Osteocyte (in vitro differentiated cells): ENCODE results near the gene ARID5A. TPM values are rescaled to one million over a fixed set of nuclear protein-coding genes. Genes with fewer than 3 reads are reported as not detected.
"Not testable (repeated sequence)": the region's sequence is repeated elsewhere in the genome, so short reads cannot be mapped to it uniquely, and the experiment has no call there.

Source experiments
- DNase-seq: peaks from one replicate; pipeline ENCODE4 v3.0.0; 2021; ENCODE audit warnings: mixed read lengths; ENCODE audit not compliant: unreplicated experiment; ENCODE audit errors: extremely low spot score
- H3K27ac Mint-ChIP-seq: one replicate; pipeline ENCODE4 v1.8.0; 2021; ENCODE audit warnings: mild to moderate bottlenecking, mixed read lengths; ENCODE audit not compliant: unreplicated experiment
- H3K27me3 Mint-ChIP-seq: one replicate; pipeline ENCODE4 v1.8.0; 2021; ENCODE audit warnings: mixed read lengths; ENCODE audit not compliant: unreplicated experiment
- H3K36me3 Mint-ChIP-seq: one replicate; pipeline ENCODE4 v1.8.0; 2021; ENCODE audit warnings: mixed read lengths; ENCODE audit not compliant: unreplicated experiment
- H3K4me1 Mint-ChIP-seq: one replicate; pipeline ENCODE4 v1.8.0; 2021; ENCODE audit warnings: mixed read lengths; ENCODE audit not compliant: unreplicated experiment
- H3K4me3 Mint-ChIP-seq: one replicate; pipeline ENCODE4 v1.8.0; 2021; ENCODE audit warnings: mild to moderate bottlenecking, moderate library complexity, mixed read lengths; ENCODE audit not compliant: unreplicated experiment
- H3K9me3 Mint-ChIP-seq: one replicate; pipeline ENCODE4 v1.8.0; 2021; ENCODE audit warnings: mixed read lengths; ENCODE audit not compliant: unreplicated experiment
- CTCF ChIP-seq: fragments of 200-600 bp; sonication (generic); IDR thresholded peaks from 2 replicates; pipeline ENCODE4 v1.5.0; 2021; ENCODE audit warnings: antibody characterized with exemption, mild to moderate bottlenecking, moderate library complexity
- total RNA-seq: library from RNA; stranded (reverse); gene quantifications from 2 replicates; pipeline ENCODE4 v1.2.1, GENCODE V29; 2021

ARID5A gene
- total RNA-seq, 1 donor from 2014 or later = 25.9 TPM

- DNase-seq = no peak
- Mint-ChIP-seq H3K4me3 (no peak overlapping the region), H3K9me3 (no peaks in the 10 kb centered on the region), H3K4me1 (peaks cover 18% of the 10 kb centered on the region), H3K27ac (no peak overlapping the region), H3K27me3 (no peaks in the 10 kb centered on the region), H3K36me3 (peaks cover 13% of the 10 kb centered on the region)
- no peak for TF ChIP-seq CTCF
Observed at GRCh38 chr2:96550787-96551604, 14.4 kb downstream of the ARID5A start.

GRCh38 chr2:96551605-96552314, 15.2 kb downstream of the ARID5A start:
- Mint-ChIP-seq H3K27ac (no peak overlapping the region), H3K36me3 (peaks cover 13% of the 10 kb centered on the region), H3K27me3 (no peaks in the 10 kb centered on the region), H3K9me3 (no peaks in the 10 kb centered on the region), H3K4me3 (no peak overlapping the region), H3K4me1 (peaks cover 20% of the 10 kb centered on the region)
- no peak for TF ChIP-seq CTCF
- DNase-seq = no peak

- H3K9me3 Mint-ChIP-seq = no peaks in the 10 kb centered on the region
- DNase-seq = no peak
- no peaks in the 10 kb centered on the region for H3K27me3 Mint-ChIP-seq
- H3K4me3 Mint-ChIP-seq = no peak overlapping the region
- H3K27ac Mint-ChIP-seq = no peak overlapping the region
- H3K36me3 Mint-ChIP-seq = peaks cover 9% of the 10 kb centered on the region
- H3K4me1 Mint-ChIP-seq = peaks cover 16% of the 10 kb centered on the region
- TF ChIP-seq CTCF = no peak
Observed at GRCh38 chr2:96552315-96553175, 16.0 kb downstream of the ARID5A start.

GRCh38 chr2:96553176-96553956, 16.8 kb downstream of the ARID5A start:
- no peak overlapping the region for H3K27ac Mint-ChIP-seq
- no peak for DNase-seq
- H3K9me3 Mint-ChIP-seq = no peaks in the 10 kb centered on the region
- H3K27me3 Mint-ChIP-seq = no peaks in the 10 kb centered on the region
- peaks cover 8% of the 10 kb centered on the region for H3K4me1 Mint-ChIP-seq
- peaks cover 5% of the 10 kb centered on the region for H3K36me3 Mint-ChIP-seq
- no peak overlapping the region for H3K4me3 Mint-ChIP-seq
- no peak for TF ChIP-seq CTCF

- not testable (repeated sequence) for H3K4me3 Mint-ChIP-seq, DNase-seq, H3K27me3 Mint-ChIP-seq, H3K9me3 Mint-ChIP-seq, H3K27ac Mint-ChIP-seq, H3K36me3 Mint-ChIP-seq, H3K4me1 Mint-ChIP-seq
Observed at GRCh38 chr2:96553957-96554292, 17.4 kb downstream of the ARID5A start.
